MM.1S (cell line): ENCODE results near the gene EFCAB6.

Source experiments
- DNase-seq: peaks from one replicate; pipeline ENCODE4 v3.0.0-alpha.2; 2015
- H2AFZ ChIP-seq: fragments of 300-600 bp; sonication (generic); 2 replicates; pipeline ENCODE4 v1.6.0; 2016; ENCODE audit warnings: antibody characterized with exemption, low read length
- H3F3A ChIP-seq: fragments of 300-600 bp; sonication (generic); 2 replicates; pipeline ENCODE4 v1.6.1; 2016; ENCODE audit warnings: mild to moderate bottlenecking, antibody characterized with exemption, low read length, moderate library complexity, mixed read lengths; ENCODE audit not compliant: insufficient read depth
- H3K27ac ChIP-seq: fragments of 300-600 bp; sonication (generic); 2 replicates; pipeline ENCODE4 v1.5.1; 2016; ENCODE audit warnings: mild to moderate bottlenecking, low read length
- H3K27me3 ChIP-seq: fragments of 300-600 bp; sonication (generic); replicated peaks from 2 replicates; pipeline ENCODE4 v1.6.0; 2016; ENCODE audit warnings: low read length; ENCODE audit not compliant: insufficient read depth
- H3K36me3 ChIP-seq: fragments of 300-600 bp; sonication (generic); replicated peaks from 2 replicates; pipeline ENCODE4 v1.6.1; 2016; ENCODE audit warnings: mild to moderate bottlenecking, low read length, mixed read lengths; ENCODE audit not compliant: insufficient read depth
- H3K4me1 ChIP-seq: fragments of 300-600 bp; sonication (generic); 2 replicates; pipeline ENCODE4 v1.6.1; 2016; ENCODE audit warnings: low read length, mixed read lengths
- H3K4me2 ChIP-seq: fragments of 300-600 bp; sonication (generic); 2 replicates; pipeline ENCODE4 v1.6.0; 2016; ENCODE audit warnings: low read depth, low read length
- H3K4me3 ChIP-seq: fragments of 300-600 bp; sonication (generic); 2 replicates; pipeline ENCODE4 v1.5.1; 2016; ENCODE audit warnings: low read length, mixed read lengths
- H3K79me2 ChIP-seq: fragments of 300-600 bp; sonication (generic); 2 replicates; pipeline ENCODE4 v1.6.1; 2016; ENCODE audit warnings: mixed run types, low read length, mixed read lengths
- H3K9ac ChIP-seq: fragments of 300-600 bp; sonication (generic); 2 replicates; pipeline ENCODE4 v1.6.1; 2016; ENCODE audit warnings: low read length, mixed read lengths
- H3K9me2 ChIP-seq: fragments of 300-600 bp; sonication (generic); replicated peaks from 2 replicates; pipeline ENCODE4 v1.6.1; 2016; ENCODE audit warnings: mild to moderate bottlenecking, low read length, mixed read lengths; ENCODE audit not compliant: insufficient read depth
- H3K9me3 ChIP-seq: fragments of 300-600 bp; sonication (generic); replicated peaks from 2 replicates; pipeline ENCODE4 v1.6.1; 2016; ENCODE audit warnings: mild to moderate bottlenecking, low read length, mixed read lengths; ENCODE audit not compliant: insufficient read depth
- H4K20me1 ChIP-seq: fragments of 300-600 bp; sonication (generic); 2 replicates; pipeline ENCODE4 v1.6.1; 2016; ENCODE audit warnings: mild to moderate bottlenecking, low read length, moderate library complexity, mixed read lengths; ENCODE audit not compliant: insufficient read depth
- EZH2 ChIP-seq: fragments of 300-600 bp; sonication (generic); optimal IDR thresholded peaks from 2 replicates; pipeline ENCODE3; 2017; ENCODE audit warnings: low read depth, mild to moderate bottlenecking, antibody characterized with exemption, low read length, mixed read lengths
- EZH2phosphoT487 ChIP-seq: fragments of 300-600 bp; sonication (generic); IDR thresholded peaks from 2 replicates; pipeline ENCODE4 v1.6.1; 2018; ENCODE audit warnings: antibody characterized with exemption, low read length
- TF ChIP-seq, protein P1 (sequence below): fragments of 300-600 bp; sonication (generic); IDR thresholded peaks from 2 replicates; pipeline ENCODE4 v1.5.1; 2016; ENCODE audit warnings: antibody characterized with exemption, low read length, mixed read lengths

The EFCAB6 gene

GRCh38 chr22:43479301-43479950, 332.7 kb downstream of the EFCAB6 start:
- no peak overlapping the region for H3K4me2 ChIP-seq
- no peaks in the 10 kb centered on the region for H3K4me1 ChIP-seq
- no peaks in the 10 kb centered on the region for H4K20me1 ChIP-seq
- no peaks in the 10 kb centered on the region for H3K36me3 ChIP-seq
- no peak overlapping the region for H3K27ac ChIP-seq
- no peaks in the 10 kb centered on the region for H3K9me3 ChIP-seq
- no peaks in the 10 kb centered on the region for H3F3A ChIP-seq
- no peak overlapping the region for H3K9ac ChIP-seq
- no peaks in the 10 kb centered on the region for H3K79me2 ChIP-seq
- peaks cover 1% of the 10 kb centered on the region; the same call in 1 of the 2 replicates for H3K27me3 ChIP-seq
- no peak overlapping the region for H2AFZ ChIP-seq
- DNase-seq: no peak
- H3K4me3 ChIP-seq: no peak overlapping the region
- TF ChIP-seq EZH2phosphoT487 (no peak), EZH2 (no peak)
- TF ChIP-seq, protein P1, sequence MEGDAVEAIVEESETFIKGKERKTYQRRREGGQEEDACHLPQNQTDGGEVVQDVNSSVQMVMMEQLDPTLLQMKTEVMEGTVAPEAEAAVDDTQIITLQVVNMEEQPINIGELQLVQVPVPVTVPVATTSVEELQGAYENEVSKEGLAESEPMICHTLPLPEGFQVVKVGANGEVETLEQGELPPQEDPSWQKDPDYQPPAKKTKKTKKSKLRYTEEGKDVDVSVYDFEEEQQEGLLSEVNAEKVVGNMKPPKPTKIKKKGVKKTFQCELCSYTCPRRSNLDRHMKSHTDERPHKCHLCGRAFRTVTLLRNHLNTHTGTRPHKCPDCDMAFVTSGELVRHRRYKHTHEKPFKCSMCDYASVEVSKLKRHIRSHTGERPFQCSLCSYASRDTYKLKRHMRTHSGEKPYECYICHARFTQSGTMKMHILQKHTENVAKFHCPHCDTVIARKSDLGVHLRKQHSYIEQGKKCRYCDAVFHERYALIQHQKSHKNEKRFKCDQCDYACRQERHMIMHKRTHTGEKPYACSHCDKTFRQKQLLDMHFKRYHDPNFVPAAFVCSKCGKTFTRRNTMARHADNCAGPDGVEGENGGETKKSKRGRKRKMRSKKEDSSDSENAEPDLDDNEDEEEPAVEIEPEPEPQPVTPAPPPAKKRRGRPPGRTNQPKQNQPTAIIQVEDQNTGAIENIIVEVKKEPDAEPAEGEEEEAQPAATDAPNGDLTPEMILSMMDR: no peak
- H3K9me2 ChIP-seq: no peaks in the 10 kb centered on the region
